Stomach (tissue), 4 donors: ENCODE data around the gene GAD2.

ENCODE experiments used
- EP300 ChIP-seq: sonication (generic); formaldehyde crosslinking; IDR thresholded peaks from one replicate; pipeline ENCODE4 v1.6.1; 2017; ENCODE audit warnings: antibody characterized with exemption
- POLR2A ChIP-seq, 4 donors: fragments of 450-650 bp; IDR thresholded peaks; one replicate each; pipeline ENCODE4 v1.6.1; 2016; ENCODE audit warnings: antibody characterized with exemption in 4 of 4, control low read depth in 2 of 4, mild to moderate bottlenecking in 1 of 4, moderate library complexity in 1 of 4
- POLR2AphosphoS5 ChIP-seq, 3 donors: sonication (generic); formaldehyde crosslinking; IDR thresholded peaks; one replicate each; pipeline ENCODE4 v1.6.1; 2016; ENCODE audit warnings: antibody characterized with exemption in 3 of 3
- TF ChIP-seq, protein P1 (sequence below), 7 experiments: fragments of 450-650 bp in 4 of 7; fragments of 200-600 bp in 3 of 7; sonication (generic) in 3 of 7; IDR thresholded peaks; one replicate each; pipeline ENCODE4 v1.5.1; 2016 to 2019; ENCODE audit warnings: antibody characterized with exemption in 7 of 7, control low read depth in 2 of 7, mild to moderate bottlenecking in 1 of 7

DNA sequence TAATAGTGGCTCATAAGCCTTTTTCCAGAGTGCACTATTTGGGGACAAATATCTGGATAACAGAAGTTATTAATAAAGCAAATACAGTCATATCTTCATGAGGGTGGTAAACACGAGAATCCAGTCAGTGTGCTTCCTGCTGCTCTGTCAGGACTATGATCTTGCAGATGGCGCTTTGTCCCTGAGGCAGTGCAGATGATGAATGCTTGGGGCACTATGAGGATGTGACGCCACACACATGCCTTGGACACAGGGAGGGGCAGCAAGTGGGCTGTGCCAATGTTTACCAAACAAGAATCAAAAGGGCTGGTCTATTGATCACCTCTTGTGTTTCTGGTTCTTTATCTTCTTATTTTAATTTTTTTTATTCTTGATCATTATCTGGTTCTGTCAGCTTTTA lies 79.8 kb downstream of the GAD2 start:
- TF ChIP-seq, protein P1, sequence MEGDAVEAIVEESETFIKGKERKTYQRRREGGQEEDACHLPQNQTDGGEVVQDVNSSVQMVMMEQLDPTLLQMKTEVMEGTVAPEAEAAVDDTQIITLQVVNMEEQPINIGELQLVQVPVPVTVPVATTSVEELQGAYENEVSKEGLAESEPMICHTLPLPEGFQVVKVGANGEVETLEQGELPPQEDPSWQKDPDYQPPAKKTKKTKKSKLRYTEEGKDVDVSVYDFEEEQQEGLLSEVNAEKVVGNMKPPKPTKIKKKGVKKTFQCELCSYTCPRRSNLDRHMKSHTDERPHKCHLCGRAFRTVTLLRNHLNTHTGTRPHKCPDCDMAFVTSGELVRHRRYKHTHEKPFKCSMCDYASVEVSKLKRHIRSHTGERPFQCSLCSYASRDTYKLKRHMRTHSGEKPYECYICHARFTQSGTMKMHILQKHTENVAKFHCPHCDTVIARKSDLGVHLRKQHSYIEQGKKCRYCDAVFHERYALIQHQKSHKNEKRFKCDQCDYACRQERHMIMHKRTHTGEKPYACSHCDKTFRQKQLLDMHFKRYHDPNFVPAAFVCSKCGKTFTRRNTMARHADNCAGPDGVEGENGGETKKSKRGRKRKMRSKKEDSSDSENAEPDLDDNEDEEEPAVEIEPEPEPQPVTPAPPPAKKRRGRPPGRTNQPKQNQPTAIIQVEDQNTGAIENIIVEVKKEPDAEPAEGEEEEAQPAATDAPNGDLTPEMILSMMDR (IDR thresholded peaks at IDR 0.05): no peak
- TF ChIP-seq POLR2A (IDR thresholded peaks at IDR 0.05) (no peak), EP300 (no peak), POLR2AphosphoS5 (IDR thresholded peaks at IDR 0.05) (no peak)
